GM19043 (cell line): Measurements from ENCODE around the gene IER2.
"Not testable (repeated sequence)": the region's sequence is repeated elsewhere in the genome, so short reads cannot be mapped to it uniquely, and the experiment has no call there.

Experiments used
- ATAC-seq: cut with Tn5 transposase; IDR thresholded peaks from one replicate; pipeline ENCODE4 v1.9.1; 2021; ENCODE audit warnings: low read depth; ENCODE audit not compliant: unreplicated experiment

The IER2 gene

GRCh38 chr19:13138171-13138915 is 11.9 kb upstream of the IER2 start:
- ATAC-seq, result no peak

GRCh38 chr19:13138916-13139198 is 11.4 kb upstream of the IER2 start:
- no peak for ATAC-seq

GRCh38 chr19:13139633-13140311 is 10.4 kb upstream of the IER2 start:
- no peak for ATAC-seq

DNA sequence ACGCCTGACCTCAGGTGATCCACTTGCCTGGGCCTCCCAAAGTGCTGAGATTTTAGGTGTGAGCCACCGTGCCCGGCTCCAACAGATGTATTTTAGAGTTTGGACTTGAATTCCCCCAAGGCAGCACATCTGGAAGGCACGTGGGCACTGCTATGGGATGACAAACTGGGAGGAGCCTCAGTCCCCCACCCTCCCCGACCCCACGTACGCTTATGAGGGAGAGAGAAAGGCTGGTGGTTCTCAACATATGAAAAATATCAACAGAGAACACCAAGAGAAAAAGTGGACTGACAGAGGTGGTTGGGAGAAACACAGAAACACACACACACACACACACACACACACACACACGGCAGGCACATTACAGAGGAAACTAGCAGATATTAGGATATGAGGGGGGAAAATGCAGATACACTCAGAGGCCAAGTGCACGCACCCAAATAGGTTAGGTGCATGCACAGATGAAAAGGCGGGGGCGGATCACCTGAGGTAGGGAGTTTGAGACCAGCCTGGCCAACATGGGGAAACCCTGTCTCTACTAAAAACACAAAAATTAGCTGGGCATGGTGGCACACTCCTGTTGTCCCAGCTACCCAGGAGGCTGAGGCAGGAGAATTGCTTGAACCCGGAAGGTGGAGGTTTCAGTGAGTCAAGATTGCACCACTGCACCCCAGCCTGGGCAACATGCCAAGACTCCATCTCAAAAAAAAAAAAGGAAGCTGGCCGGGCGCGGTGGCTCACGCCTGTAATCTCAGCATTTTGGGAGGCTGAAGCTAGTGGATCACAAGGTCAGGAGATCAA is 3.2 kb upstream of the IER2 start:
- no peak for ATAC-seq

DNA sequence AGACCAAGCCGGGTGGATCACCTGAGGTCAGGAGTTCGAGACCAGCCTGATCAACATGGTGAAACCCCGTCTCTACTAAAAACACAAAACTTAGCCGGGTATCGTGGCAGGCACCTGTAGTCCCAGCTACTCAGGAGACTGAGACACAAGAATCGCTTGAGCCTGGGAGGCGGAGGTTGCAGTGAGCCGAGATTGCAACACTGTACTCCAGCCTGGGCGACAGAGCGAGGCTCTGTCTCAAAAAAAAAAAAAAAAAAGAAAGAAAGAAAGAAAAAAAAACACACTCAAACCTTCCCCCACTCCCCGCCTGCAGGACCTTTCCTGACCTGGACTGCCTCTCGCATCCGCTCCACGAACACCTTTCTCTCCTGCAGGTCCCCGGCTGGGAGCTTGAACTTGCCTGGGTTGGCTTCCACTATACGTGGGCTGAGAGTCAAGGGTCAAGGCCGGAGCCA is 1.0 kb upstream of the IER2 start:
- not testable (repeated sequence) for ATAC-seq

GRCh38 chr19:13149628-13150186 is 504 bp upstream of the IER2 start:
- ATAC-seq, result no peak

- no peak for ATAC-seq
These were observed 857 bp downstream of the IER2 start for GRCh38 chr19:13150931-13151604.

DNA sequence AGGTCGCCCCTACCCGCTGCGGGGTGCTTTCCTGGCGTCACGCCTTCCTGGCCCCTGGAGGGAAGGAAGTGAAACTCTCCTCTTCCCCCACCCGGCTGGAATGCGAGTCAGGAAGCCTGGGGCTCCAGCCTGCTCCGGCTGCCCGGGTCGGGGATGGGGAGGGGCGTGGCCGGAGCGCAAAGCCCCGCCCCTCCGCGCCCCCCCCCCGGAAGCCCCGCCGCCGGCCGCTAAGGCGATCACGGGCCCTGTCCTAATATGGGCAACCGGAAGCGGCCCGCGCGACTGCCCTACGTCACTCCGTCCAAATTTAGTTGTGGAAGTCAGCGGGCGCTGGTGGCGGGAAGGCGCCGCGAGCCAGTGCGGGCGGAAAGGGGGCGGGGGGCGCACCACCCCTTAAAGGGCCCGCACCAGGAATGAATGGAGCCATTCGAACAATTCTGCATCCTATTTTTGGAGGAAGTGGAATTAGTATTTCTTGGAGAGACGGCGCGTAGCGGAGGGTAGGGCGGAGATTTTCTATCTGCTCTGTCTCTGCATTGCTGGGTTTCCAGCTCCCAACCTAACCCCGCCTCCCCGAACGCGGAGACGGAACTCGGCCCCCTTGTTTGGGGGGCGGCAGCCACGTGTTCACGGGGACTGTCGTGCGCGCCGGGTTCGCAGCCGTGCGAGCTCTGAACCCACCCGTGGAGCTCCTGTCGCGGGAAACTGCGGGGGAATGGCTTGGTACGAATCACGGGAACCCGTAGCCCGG is 1.6 kb downstream of the IER2 start:
- peak; percentile 36 for ATAC-seq

DNA sequence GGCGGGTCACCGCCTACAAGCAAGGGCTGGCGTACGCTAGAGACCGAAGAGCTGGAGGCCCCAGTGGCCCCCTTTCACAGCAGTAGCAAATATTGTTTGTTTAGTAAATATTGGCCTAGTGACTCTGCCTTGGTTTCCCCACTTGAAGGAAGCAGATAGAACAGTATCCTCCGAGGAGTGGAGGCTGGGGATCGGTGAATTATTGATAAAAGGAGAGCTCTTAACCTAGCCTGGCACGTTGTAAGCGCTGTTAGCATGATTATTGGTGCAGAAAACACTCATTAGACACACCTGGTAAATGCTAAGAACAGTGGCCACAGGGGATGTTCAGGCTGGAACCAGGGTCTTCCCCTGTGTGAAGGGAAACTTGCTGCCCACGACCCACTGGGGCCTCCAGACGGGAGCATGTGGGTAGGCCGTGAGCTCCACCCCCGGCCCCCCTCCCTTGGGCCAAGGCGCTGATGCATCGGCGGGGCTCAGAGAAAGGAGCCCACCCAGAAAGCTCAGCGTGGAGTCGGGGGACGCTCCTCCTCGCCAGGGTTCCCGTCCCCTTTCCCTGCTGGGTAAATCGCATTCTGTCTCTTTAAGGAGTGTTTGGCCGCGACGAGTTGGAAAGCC is 2.3 kb downstream of the IER2 start:
- no peak for ATAC-seq

DNA sequence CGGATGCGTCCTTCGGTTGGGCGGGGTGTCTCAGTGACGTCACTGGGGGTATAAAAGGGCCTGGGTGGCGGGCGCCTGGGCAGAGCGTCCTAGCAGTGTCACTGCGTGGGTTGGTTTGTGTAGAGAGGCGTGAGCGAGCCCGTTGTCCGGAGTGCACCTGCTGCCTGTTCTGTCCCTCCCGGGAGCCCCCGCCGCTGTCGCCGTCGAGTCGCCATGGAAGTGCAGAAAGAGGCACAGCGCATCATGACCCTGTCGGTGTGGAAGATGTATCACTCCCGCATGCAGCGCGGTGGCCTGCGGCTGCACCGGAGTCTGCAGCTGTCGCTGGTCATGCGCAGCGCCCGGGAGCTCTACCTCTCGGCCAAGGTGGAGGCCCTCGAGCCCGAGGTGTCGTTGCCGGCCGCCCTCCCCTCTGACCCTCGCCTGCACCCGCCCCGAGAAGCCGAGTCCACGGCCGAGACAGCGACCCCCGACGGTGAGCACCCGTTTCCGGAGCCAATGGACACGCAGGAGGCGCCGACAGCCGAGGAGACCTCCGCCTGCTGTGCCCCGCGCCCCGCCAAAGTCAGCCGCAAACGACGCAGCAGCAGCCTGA is 2.9 kb downstream of the IER2 start:
- ATAC-seq, result no peak

DNA sequence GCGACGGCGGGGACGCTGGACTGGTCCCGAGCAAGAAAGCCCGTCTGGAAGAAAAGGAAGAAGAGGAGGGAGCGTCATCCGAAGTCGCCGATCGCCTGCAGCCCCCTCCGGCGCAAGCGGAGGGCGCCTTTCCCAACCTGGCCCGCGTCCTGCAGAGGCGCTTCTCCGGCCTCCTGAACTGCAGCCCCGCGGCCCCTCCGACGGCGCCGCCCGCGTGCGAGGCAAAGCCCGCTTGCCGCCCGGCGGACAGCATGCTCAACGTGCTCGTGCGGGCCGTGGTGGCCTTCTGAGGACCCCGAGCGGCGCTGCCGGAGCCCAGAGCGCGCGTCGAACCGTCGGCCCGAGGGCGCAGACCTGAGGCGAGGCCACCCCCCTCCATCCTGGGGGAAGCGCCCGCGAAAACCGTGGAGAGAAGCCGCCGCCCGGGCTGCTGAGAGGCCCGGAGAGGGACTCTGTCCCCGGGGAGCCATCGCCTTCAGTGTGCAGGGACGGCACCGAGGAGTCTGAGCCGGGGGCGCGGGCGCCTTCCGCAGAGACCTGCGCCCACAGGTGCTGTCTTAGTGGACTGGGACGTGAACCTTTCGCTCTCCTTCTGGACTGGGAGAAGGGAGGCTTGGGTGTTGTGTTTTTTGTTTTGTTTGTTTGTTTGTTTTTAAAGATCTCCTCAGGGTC is 3.5 kb downstream of the IER2 start:
- ATAC-seq, result no peak

GRCh38 chr19:13154241-13154778 is 4.1 kb downstream of the IER2 start:
- ATAC-seq, result no peak

DNA sequence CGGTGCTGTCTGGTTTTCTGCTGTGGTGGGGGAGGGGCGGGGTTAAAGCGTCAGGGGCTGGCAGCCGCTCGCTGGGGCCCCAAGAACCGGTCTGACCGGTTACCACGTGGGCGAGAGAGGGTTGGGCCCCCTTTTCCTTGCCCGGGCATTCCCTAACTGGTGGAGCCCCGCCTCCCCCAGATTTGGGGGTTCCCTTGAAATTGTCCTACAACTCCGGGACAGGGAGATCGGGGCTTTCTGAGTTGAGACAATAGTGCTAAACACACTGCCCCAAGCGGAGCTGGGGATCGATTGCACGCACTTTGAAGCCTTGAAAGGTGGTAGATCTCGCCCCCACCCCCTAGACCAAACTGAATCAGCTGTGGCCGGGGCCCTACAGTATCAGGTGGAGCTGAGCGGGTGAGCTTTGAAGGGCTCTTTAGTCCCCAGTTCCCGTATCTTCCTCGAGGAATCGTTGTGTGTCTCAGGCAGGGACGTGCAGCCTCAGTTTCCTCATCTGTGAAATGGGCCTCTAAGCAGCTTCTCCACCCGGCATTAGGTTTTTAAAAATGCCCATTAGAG is 4.8 kb downstream of the IER2 start:
- no peak for ATAC-seq

DNA sequence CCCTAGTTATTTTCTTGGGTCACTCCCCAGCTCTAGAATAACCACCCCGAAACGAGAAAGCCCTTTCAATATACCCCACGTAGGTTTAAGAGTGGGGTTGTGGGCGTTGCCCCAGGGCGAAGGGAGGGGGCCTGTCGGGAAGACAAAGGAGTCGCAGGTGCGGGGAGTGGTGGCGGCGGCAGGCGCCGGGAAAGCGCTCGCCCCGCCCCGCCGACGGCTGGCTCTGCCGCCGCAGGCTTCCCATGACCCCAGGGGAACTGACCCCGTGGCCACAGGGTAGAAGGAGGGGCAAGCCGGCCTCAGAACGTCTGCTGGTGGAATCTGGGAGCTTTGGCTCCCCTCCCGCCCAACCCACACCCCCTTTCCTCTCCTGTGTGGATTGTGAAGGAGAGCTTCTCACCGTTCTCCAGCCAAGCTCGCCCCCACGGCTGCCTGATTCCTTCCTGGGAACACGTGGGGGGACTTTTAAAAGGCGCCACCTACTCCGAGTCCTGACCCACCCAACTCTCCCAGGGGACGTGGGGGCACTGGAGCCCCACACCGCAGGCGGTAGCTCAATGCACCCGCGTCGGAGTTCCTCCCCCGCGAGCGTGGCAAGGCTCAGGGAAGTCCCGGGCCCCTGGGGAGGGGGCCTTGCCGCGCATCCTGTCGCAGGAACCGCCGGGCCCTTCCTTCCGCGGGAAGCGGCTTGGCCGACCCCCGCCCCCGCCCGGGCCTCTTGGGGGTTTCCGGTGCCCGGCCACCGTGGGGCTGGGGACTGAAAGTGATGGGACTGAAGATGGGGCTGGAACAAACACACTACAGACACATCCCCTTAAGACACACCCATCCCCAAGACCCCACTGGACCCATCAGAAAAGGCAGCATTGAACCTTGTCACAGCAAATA is 5.5 kb downstream of the IER2 start:
- no peak for ATAC-seq

DNA sequence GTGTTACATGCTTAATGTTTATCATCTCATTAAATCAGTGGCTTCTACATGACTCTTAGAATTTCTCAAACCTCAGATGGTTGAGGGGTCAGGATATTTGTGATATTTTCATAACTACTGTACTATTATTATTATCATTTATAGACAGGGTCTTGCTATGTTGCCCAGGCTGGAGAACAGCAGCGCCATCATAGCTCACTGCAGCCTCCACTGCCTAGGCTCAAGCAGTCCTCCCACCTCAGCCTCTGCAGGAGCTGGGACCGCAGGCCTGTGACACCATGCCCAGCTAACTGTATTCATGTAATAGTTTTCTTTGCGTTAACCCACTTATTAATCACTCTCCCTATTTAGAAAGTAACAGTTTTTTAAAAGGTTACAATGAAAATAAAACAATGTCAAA is 9.5 kb downstream of the IER2 start:
- no peak for ATAC-seq

GRCh38 chr19:13160557-13160956 is 10.3 kb downstream of the IER2 start:
- ATAC-seq, result no peak
